ENCODE results near the gene CLASP1. TPM values are rescaled to one million over a fixed set of nuclear protein-coding genes. Genes with fewer than 3 reads are reported as not detected.
"Not testable (repeated sequence)": the region's sequence is repeated elsewhere in the genome, so short reads cannot be mapped to it uniquely, and the experiment has no call there.

Gene CLASP1
- total RNA-seq, 2 experiments from 2014 or later: 60.3 to 61.4 TPM

- DNase-seq (no peak), ATAC-seq (no peak)
- H3K4me3 Mint-ChIP-seq: no peak overlapping the region
- intact Hi-C loops (cut with micrococcal nuclease): no loop called here
- peaks cover 5% of the 10 kb centered on the region for H3K9me3 Mint-ChIP-seq
- ChIA-PET CTCF (interaction anchor here (1.1 to 1.2 kb wide), 2 partner anchors 10 to 12 kb away, joined by 3 to 4 read pairs; no protein-coding TSS in a partner anchor), POLR2A (interaction anchor here (0.6 kb wide), 1 partner anchor 1478 kb away, joined by 3 read pairs; no protein-coding TSS in a partner anchor)
- no peak overlapping the region for H3K27ac Mint-ChIP-seq
- H3K27me3 Mint-ChIP-seq: no peaks in the 10 kb centered on the region
- peaks cover 5% of the 10 kb centered on the region for H3K36me3 Mint-ChIP-seq (ENCODE audit: low read depth)
- H3K4me1 Mint-ChIP-seq (ENCODE audit: low read depth): peaks cover 3% of the 10 kb centered on the region
- no peak for TF ChIP-seq CTCF (IDR thresholded peaks at IDR 0.05)
Observed at GRCh38 chr2:121688820-121689219, 39.6 kb upstream of the CLASP1 start.

- ChIA-PET POLR2A (no interaction called here), CTCF (no interaction called here)
- H3K36me3 Mint-ChIP-seq (ENCODE audit: low read depth): peaks cover 8% of the 10 kb centered on the region
- ATAC-seq: no peak
- TF ChIP-seq CTCF (IDR thresholded peaks at IDR 0.05): no peak
- H3K4me3 Mint-ChIP-seq: no peak overlapping the region
- H3K27ac Mint-ChIP-seq: no peak overlapping the region
- intact Hi-C loops (cut with micrococcal nuclease): no loop called here
- H3K9me3 Mint-ChIP-seq: peaks cover 18% of the 10 kb centered on the region
- peaks cover 3% of the 10 kb centered on the region for H3K4me1 Mint-ChIP-seq (ENCODE audit: low read depth)
- no peak for DNase-seq
- H3K27me3 Mint-ChIP-seq: no peaks in the 10 kb centered on the region
Observed at GRCh38 chr2:121686902-121687301, 37.6 kb upstream of the CLASP1 start.

GRCh38 chr2:121686218-121686617 is 37.0 kb upstream of the CLASP1 start:
- ChIA-PET CTCF (no interaction called here), POLR2A (no interaction called here)
- Mint-ChIP-seq H3K9me3 (peaks cover 25% of the 10 kb centered on the region), H3K27me3 (no peaks in the 10 kb centered on the region), H3K36me3 (ENCODE audit: low read depth) (peaks cover 11% of the 10 kb centered on the region), H3K27ac (no peak overlapping the region), H3K4me3 (no peak overlapping the region), H3K4me1 (ENCODE audit: low read depth) (peaks cover 3% of the 10 kb centered on the region)
- no peak for ATAC-seq
- no peak for DNase-seq
- TF ChIP-seq CTCF (IDR thresholded peaks at IDR 0.05): no peak
- intact Hi-C loops (cut with micrococcal nuclease): no loop called here

GRCh38 chr2:121682396-121683298 is 33.4 kb upstream of the CLASP1 start:
- Mint-ChIP-seq H3K36me3 (ENCODE audit: low read depth) (peaks cover 16% of the 10 kb centered on the region), H3K4me1 (ENCODE audit: low read depth) (no peaks in the 10 kb centered on the region), H3K27ac (no peak overlapping the region), H3K27me3 (no peaks in the 10 kb centered on the region), H3K4me3 (no peak overlapping the region), H3K9me3 (peaks cover 35% of the 10 kb centered on the region)
- CTCF ChIA-PET: no interaction called here
- DNase-seq (no peak), ATAC-seq (no peak)
- TF ChIP-seq CTCF (IDR thresholded peaks at IDR 0.05): no peak
- intact Hi-C loops (cut with micrococcal nuclease): no loop called here
- POLR2A ChIA-PET: no interaction called here

GRCh38 chr2:121677855-121678254 is 28.6 kb upstream of the CLASP1 start:
- peaks cover 9% of the 10 kb centered on the region for H3K36me3 Mint-ChIP-seq (ENCODE audit: low read depth)
- ATAC-seq (no peak), DNase-seq (no peak)
- H3K9me3 Mint-ChIP-seq: peaks cover 42% of the 10 kb centered on the region
- H3K4me3 Mint-ChIP-seq: no peak overlapping the region
- no peak for TF ChIP-seq CTCF (IDR thresholded peaks at IDR 0.05)
- ChIA-PET CTCF (interaction anchor here (1.1 to 2.0 kb wide), 2 partner anchors 22 to 41 kb away, joined by 3 to 5 read pairs; no protein-coding TSS in a partner anchor), POLR2A (no interaction called here)
- H3K27me3 Mint-ChIP-seq: no peaks in the 10 kb centered on the region
- intact Hi-C loops (cut with micrococcal nuclease): no loop called here
- no peak overlapping the region for H3K27ac Mint-ChIP-seq
- no peaks in the 10 kb centered on the region for H3K4me1 Mint-ChIP-seq (ENCODE audit: low read depth)

- H3K36me3 Mint-ChIP-seq (ENCODE audit: low read depth); DNase-seq; POLR2A ChIA-PET; intact Hi-C loops (cut with micrococcal nuclease); H3K27ac Mint-ChIP-seq; H3K27me3 Mint-ChIP-seq; H3K4me3 Mint-ChIP-seq; H3K4me1 Mint-ChIP-seq (ENCODE audit: low read depth); ATAC-seq; CTCF ChIA-PET: not testable (repeated sequence)
- H3K9me3 Mint-ChIP-seq: peaks cover 18% of the 10 kb centered on the region
Observed at GRCh38 chr2:121671621-121672020, 22.4 kb upstream of the CLASP1 start.
